ENCODE data around the gene SLC24A1. TPM values are rescaled to one million over a fixed set of nuclear protein-coding genes. Genes with fewer than 3 reads are reported as not detected.
A peak's percentile ranks its signal among the peaks of the same experiment; 100 is the strongest.

SLC24A1 gene
- total and polyA plus RNA-seq, 11 donors = 0.74 to 6.3 (median 2.1) TPM

GRCh38 chr15:65638681-65639089 is 16.9 kb downstream of the SLC24A1 start:
- Histone ChIP-seq H3K36me3 (no peaks in the 10 kb centered on the region), H3K9me3 (no peaks in the 10 kb centered on the region), H3K27ac (no peak overlapping the region), H3K27me3 (no peaks in the 10 kb centered on the region), H3K4me1 (peaks cover 0 to 14% (median 7%) of the 10 kb centered on the region in 12 donors), H3K4me3 (peak overlapping the region in 1 of 12 donors; percentile 10)
- no peak for TF ChIP-seq POLR2A (IDR thresholded peaks at IDR 0.05)
- TF ChIP-seq, protein P1, sequence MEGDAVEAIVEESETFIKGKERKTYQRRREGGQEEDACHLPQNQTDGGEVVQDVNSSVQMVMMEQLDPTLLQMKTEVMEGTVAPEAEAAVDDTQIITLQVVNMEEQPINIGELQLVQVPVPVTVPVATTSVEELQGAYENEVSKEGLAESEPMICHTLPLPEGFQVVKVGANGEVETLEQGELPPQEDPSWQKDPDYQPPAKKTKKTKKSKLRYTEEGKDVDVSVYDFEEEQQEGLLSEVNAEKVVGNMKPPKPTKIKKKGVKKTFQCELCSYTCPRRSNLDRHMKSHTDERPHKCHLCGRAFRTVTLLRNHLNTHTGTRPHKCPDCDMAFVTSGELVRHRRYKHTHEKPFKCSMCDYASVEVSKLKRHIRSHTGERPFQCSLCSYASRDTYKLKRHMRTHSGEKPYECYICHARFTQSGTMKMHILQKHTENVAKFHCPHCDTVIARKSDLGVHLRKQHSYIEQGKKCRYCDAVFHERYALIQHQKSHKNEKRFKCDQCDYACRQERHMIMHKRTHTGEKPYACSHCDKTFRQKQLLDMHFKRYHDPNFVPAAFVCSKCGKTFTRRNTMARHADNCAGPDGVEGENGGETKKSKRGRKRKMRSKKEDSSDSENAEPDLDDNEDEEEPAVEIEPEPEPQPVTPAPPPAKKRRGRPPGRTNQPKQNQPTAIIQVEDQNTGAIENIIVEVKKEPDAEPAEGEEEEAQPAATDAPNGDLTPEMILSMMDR (IDR thresholded peaks at IDR 0.05) = peak; percentile 64 to 87 (median 74)
- 2 to 5% (median 4%) methylated on average over 3 of the region's 3 CpGs for WGBS, 4 donors
- peak; percentile 57 to 80 (median 76) for ATAC-seq
- intact Hi-C loops (cut with DNase I) = loop anchor here in 7 of 10 donors (2.0 to 10.0 kb wide), 7 partner anchors 186 to 646 kb away; no protein-coding TSS in a partner anchor
- DNase-seq = peak in 1 of 5 donors; percentile 20

DNA sequence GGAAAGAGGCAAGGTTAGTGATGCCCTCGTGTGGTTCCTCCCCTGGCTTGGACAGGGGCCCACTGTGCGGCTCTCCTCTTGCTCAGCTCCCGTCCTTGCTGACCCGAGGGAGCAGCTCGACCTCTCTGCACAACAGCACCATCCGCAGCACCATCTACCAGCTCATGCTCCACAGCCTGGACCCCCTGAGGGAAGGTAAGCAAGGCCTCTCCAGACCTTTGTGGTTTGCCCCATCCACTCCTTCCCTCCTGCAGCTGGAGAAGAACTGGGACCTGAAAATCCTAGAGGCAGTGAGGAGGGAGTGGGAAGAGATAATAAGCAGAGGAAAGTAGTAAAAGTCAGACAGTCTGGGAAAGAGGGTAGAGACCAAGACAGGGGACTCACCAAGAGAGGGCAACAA is 17.8 kb downstream of the SLC24A1 start:
- DNase-seq (no peak), ATAC-seq (no peak)
- intact Hi-C loops (cut with DNase I) = loop anchor here in 7 of 10 donors (2.0 to 10.0 kb wide), 7 partner anchors 185 to 645 kb away; no protein-coding TSS in a partner anchor
- Histone ChIP-seq H3K27ac (no peak overlapping the region), H3K9me3 (no peaks in the 10 kb centered on the region), H3K27me3 (no peaks in the 10 kb centered on the region), H3K4me1 (peaks cover 0 to 12% (median 7%) of the 10 kb centered on the region in 12 donors), H3K4me3 (no peak overlapping the region), H3K36me3 (no peaks in the 10 kb centered on the region)
- no peak for TF ChIP-seq POLR2A (IDR thresholded peaks at IDR 0.05)
- TF ChIP-seq, protein P1 (IDR thresholded peaks at IDR 0.05) = no peak
- WGBS, 4 donors = 62 to 90% (median 72%) methylated on average over 5 to 6 of the region's 6 CpGs

DNA sequence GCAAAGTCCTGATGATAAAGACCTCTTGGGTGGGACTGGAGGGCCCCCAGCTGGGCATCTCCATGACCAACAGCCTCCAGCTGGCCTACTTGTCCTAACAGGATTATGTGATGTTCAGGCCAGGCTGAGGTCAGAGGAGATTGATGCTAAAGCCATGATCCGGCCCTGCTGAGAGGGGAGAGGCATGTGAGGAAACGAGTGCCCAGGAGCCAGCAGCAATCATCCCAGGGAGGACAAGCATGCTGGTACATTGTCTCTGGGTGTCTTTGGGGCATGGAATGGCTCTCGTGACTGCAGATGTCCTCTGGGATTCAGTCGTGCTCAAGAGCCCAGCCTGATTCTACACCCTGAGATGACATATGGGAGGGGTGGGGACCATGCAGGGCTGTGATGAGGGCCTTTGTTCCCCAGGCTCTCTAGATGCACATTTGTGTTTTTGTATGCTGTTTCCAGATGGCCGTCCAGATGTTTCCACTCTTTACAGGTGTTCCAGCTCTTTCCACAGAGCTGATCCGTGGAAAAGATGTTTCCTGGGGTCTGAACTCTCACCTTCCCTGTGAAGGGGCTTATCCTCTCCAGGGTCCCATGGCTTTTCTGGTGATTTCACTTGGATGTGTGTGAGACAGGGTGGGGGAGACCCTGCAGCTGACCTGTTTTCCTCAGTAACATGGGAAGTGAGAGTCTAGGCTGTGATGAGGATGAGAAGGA is 20.2 kb downstream of the SLC24A1 start:
- no peak overlapping the region for H3K4me3 ChIP-seq
- H3K27ac ChIP-seq = no peak overlapping the region
- no peaks in the 10 kb centered on the region for H3K9me3 ChIP-seq
- H3K27me3 ChIP-seq = no peaks in the 10 kb centered on the region
- ATAC-seq = peak in 1 of 4 donors; percentile 40
- H3K4me1 ChIP-seq = peaks cover 0 to 12% (median 7%) of the 10 kb centered on the region in 12 donors
- intact Hi-C loops (cut with DNase I) = loop anchor here in 2 of 10 donors (10.0 kb wide), 1 partner anchor 213 kb away; no protein-coding TSS in a partner anchor
- DNase-seq = no peak
- WGBS, 4 donors = 33 to 55% (median 40%) methylated on average over 6 of the region's 6 CpGs
- TF ChIP-seq POLR2A (IDR thresholded peaks at IDR 0.05) = no peak
- TF ChIP-seq, protein P1 (IDR thresholded peaks at IDR 0.05) = no peak
- no peaks in the 10 kb centered on the region for H3K36me3 ChIP-seq

- intact Hi-C loops (cut with DNase I) = loop anchor here in 2 of 10 donors (10.0 kb wide), 1 partner anchor 212 kb away; no protein-coding TSS in a partner anchor
- H3K27ac ChIP-seq = no peak overlapping the region
- H3K27me3 ChIP-seq = no peaks in the 10 kb centered on the region
- H3K9me3 ChIP-seq = no peaks in the 10 kb centered on the region
- TF ChIP-seq, protein P1 (IDR thresholded peaks at IDR 0.05) = no peak
- no peak for TF ChIP-seq POLR2A (IDR thresholded peaks at IDR 0.05)
- H3K36me3 ChIP-seq = no peaks in the 10 kb centered on the region
- WGBS, 4 donors = 58 to 66% (median 61%) methylated on average over 6 of the region's 6 CpGs
- ATAC-seq (peak in 1 of 4 donors; percentile 50), DNase-seq (no peak)
- H3K4me1 ChIP-seq = peaks cover 0 to 12% (median 7%) of the 10 kb centered on the region in 12 donors
- no peak overlapping the region for H3K4me3 ChIP-seq
Measured at GRCh38 chr15:65642594-65642993, 20.9 kb downstream of the SLC24A1 start.
